DND-41 (cell line): Measurements from ENCODE around the gene SNX10.

Experiments
- ATAC-seq: fragments of 200-7000 bp; cut with Tn5 transposase; 3 replicates; pipeline ENCODE4 v1.9.1; 2021; ENCODE audit warnings: low read depth; ENCODE audit not compliant: insufficient read depth
- DNase-seq: peaks from one replicate; pipeline ENCODE4 v3.0.0-alpha.2; 2020
- H2AFZ ChIP-seq: 2 replicates; pipeline ENCODE4 v1.6.0; 2012; ENCODE audit warnings: low read depth, low read length
- H3K27ac ChIP-seq: 2 replicates; pipeline ENCODE4 v1.5.1; 2012; ENCODE audit warnings: low read length, inconsistent platforms
- H3K27me3 ChIP-seq: fragments of 200-600 bp; sonication (generic); 2 replicates; pipeline ENCODE4 v1.6.0; 2012; ENCODE audit warnings: low read length, mild to moderate bottlenecking, inconsistent platforms; ENCODE audit not compliant: insufficient read depth, poor library complexity
- H3K36me3 ChIP-seq: 2 replicates; pipeline ENCODE4 v1.5.1; 2012; ENCODE audit warnings: low read length, inconsistent platforms; ENCODE audit not compliant: insufficient read depth
- H3K4me1 ChIP-seq: 2 replicates; pipeline ENCODE4 v1.5.1; 2012; ENCODE audit warnings: mild to moderate bottlenecking, low read length; ENCODE audit not compliant: insufficient read depth
- H3K4me2 ChIP-seq: 2 replicates; pipeline ENCODE4 v1.6.0; 2012; ENCODE audit warnings: mild to moderate bottlenecking, moderate library complexity, low read length, inconsistent platforms; ENCODE audit not compliant: insufficient read depth
- H3K4me3 ChIP-seq, 2 experiments: fragments of 200-600 bp in 1 of 2; shearing (Covaris generic) in 1 of 2; 2 replicates each; pipeline ENCODE4 v1.5.1; 2012 to 2016; ENCODE audit warnings: inconsistent platforms in 2 of 2, low read length in 2 of 2, mild to moderate bottlenecking in 2 of 2, low read depth in 1 of 2, moderate library complexity in 1 of 2
- H3K79me2 ChIP-seq: 2 replicates; pipeline ENCODE4 v1.6.0; 2012; ENCODE audit warnings: low read length, inconsistent platforms; ENCODE audit not compliant: insufficient read depth
- H3K9ac ChIP-seq: 2 replicates; pipeline ENCODE4 v1.6.0; 2012; ENCODE audit warnings: low read depth, mild to moderate bottlenecking, inconsistent platforms, low read length, moderate library complexity
- H3K9me3 ChIP-seq: 2 replicates; pipeline ENCODE4 v1.5.1; 2012; ENCODE audit warnings: low read length, moderate library complexity, mild to moderate bottlenecking, inconsistent platforms; ENCODE audit not compliant: insufficient read depth, severe bottlenecking
- H4K20me1 ChIP-seq: 2 replicates; pipeline ENCODE4 v1.6.0; 2012; ENCODE audit warnings: low read length; ENCODE audit not compliant: insufficient read depth
- CTCF ChIP-seq: IDR thresholded peaks from 2 replicates; pipeline ENCODE4 v1.5.1; 2012; ENCODE audit warnings: borderline replicate concordance, low read length, moderate library complexity, mild to moderate bottlenecking; ENCODE audit not compliant: poor library complexity, severe bottlenecking; ENCODE audit errors: extremely low read depth
- EZH2 ChIP-seq: IDR thresholded peaks from 3 replicates; pipeline ENCODE4 v1.6.1; 2012; ENCODE audit warnings: borderline replicate concordance, low read depth, mild to moderate bottlenecking, moderate library complexity, low read length, inconsistent platforms; ENCODE audit not compliant: severe bottlenecking

The SNX10 gene

GRCh38 chr7:26372704-26373103 is 81.0 kb downstream of the SNX10 start:
- DNase-seq = no peak
- H3K27me3 ChIP-seq = no peaks in the 10 kb centered on the region
- H3K36me3 ChIP-seq = no peaks in the 10 kb centered on the region
- TF ChIP-seq CTCF = no peak
- TF ChIP-seq EZH2 = no peak
- ATAC-seq = no peak
- no peak overlapping the region for H3K4me3 ChIP-seq
- peaks cover 18% of the 10 kb centered on the region for H3K4me1 ChIP-seq
- no peaks in the 10 kb centered on the region for H4K20me1 ChIP-seq
- no peaks in the 10 kb centered on the region for H3K79me2 ChIP-seq
- H3K27ac ChIP-seq = no peak overlapping the region
- H3K4me2 ChIP-seq = no peak overlapping the region
- no peak overlapping the region for H3K9ac ChIP-seq
- H2AFZ ChIP-seq = no peak overlapping the region
- no peaks in the 10 kb centered on the region for H3K9me3 ChIP-seq

DNA sequence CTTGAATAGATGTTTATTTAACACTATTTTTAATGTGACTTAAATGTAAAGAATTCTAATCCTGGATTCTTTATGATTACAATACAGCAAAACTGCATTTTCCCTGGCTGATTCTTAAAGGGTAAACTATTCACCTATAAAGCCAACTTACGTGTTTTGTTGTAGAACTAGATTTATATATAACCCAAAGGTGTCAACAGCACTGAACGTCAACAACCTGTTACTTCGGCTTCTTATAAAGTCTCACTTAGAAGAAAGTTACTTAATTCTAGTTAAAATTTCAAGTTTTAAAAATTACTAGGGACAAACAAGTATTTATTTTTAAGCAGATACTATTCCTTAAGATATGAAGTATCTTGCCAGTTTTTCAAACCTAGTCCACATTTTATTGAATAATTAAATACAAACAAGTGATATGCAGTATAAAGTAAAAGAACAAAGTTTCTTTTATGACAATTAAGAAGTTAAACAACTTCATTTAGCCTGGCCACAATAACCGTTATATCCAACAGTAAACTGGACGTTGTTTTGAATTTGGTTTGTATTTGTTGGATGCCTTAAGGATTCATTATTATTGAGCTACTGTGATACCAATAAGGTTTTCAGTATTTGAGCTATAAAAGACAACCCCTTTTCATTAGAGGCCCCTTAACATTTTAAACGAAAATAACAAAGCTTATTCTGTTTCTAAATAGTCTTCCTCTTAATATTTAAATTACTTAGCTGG is 83.1 kb downstream of the SNX10 start:
- no peak for DNase-seq

GRCh38 chr7:26375726-26376174 is 84.1 kb downstream of the SNX10 start:
- no peak overlapping the region for H3K27ac ChIP-seq
- H3K79me2 ChIP-seq = no peaks in the 10 kb centered on the region
- H3K4me2 ChIP-seq = no peak overlapping the region
- no peak overlapping the region for H2AFZ ChIP-seq
- H3K4me1 ChIP-seq = peaks cover 2% of the 10 kb centered on the region; the same call in 1 of the 2 replicates
- H4K20me1 ChIP-seq = no peaks in the 10 kb centered on the region
- no peak for DNase-seq
- TF ChIP-seq EZH2 (no peak), CTCF (no peak)
- no peak overlapping the region for H3K9ac ChIP-seq
- no peak for ATAC-seq
- no peaks in the 10 kb centered on the region for H3K36me3 ChIP-seq
- no peak overlapping the region for H3K4me3 ChIP-seq
- no peaks in the 10 kb centered on the region for H3K9me3 ChIP-seq
- no peaks in the 10 kb centered on the region for H3K27me3 ChIP-seq

More for the DNA sequence above, 83.1 kb downstream of the SNX10 start:
- Histone ChIP-seq H3K27me3 (no peaks in the 10 kb centered on the region), H3K9me3 (no peaks in the 10 kb centered on the region), H3K27ac (no peak overlapping the region), H3K36me3 (no peaks in the 10 kb centered on the region), H3K9ac (no peak overlapping the region), H3K4me2 (no peak overlapping the region), H2AFZ (no peak overlapping the region), H3K79me2 (no peaks in the 10 kb centered on the region), H4K20me1 (no peaks in the 10 kb centered on the region), H3K4me1 (peaks cover 11% of the 10 kb centered on the region), H3K4me3 (no peak overlapping the region)
- ATAC-seq = no peak
- no peak for TF ChIP-seq EZH2

DNA sequence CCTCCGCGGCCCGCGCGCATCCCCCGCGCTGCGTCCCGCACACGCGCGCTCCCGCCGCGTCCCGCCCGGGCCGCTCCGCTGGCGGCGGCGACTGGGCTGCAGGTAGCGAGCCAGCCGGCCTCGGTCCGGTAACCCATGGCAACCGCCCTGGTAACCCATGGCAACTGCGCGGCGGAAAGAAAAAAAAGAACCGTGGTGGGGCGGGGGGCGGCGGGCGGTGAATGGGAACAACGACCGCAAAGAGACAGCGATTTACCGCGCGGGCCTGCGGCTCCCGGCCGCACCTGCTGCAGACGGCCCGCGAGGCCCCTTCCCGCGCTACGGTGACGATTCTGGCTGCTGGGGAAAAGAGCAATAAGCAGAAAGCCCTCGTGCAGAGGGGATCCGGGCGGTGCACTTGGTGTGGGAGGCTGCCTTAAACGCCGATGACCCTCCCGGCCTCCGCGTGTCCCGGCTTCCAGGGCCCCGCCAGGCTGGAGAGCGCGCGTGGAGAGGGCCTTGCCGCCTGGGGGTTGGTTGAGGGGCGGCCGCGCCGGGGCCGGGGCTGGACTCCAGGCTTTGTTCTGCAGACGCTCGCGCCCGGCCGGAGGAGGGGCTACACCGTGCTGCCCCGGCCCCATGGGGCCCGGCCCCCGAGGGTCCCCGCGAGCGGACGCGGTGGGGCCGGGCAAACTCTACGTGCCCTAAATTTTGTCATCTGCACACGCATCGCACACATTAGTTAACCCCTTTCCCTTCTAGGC is 84.7 kb downstream of the SNX10 start:
- Histone ChIP-seq H3K4me1 (no peaks in the 10 kb centered on the region), H4K20me1 (no peaks in the 10 kb centered on the region), H3K27me3 (no peaks in the 10 kb centered on the region), H3K27ac (no peak overlapping the region), H3K79me2 (no peaks in the 10 kb centered on the region), H3K4me3 (no peak overlapping the region), H2AFZ (no peak overlapping the region), H3K4me2 (no peak overlapping the region), H3K36me3 (no peaks in the 10 kb centered on the region), H3K9ac (no peak overlapping the region), H3K9me3 (no peaks in the 10 kb centered on the region)
- ATAC-seq = no peak
- TF ChIP-seq EZH2 (no peak), CTCF (no peak)
- no peak for DNase-seq
